ENCODE results near the gene PRKCH. TPM values are rescaled to one million over a fixed set of nuclear protein-coding genes. Genes with fewer than 3 reads are reported as not detected.

Gene PRKCH
- total and polyA plus RNA-seq, 2 donors (not counting 3 experiments of a cell fraction or from before 2014, with no cell fraction given), result 97.7 to 103 TPM

DNA sequence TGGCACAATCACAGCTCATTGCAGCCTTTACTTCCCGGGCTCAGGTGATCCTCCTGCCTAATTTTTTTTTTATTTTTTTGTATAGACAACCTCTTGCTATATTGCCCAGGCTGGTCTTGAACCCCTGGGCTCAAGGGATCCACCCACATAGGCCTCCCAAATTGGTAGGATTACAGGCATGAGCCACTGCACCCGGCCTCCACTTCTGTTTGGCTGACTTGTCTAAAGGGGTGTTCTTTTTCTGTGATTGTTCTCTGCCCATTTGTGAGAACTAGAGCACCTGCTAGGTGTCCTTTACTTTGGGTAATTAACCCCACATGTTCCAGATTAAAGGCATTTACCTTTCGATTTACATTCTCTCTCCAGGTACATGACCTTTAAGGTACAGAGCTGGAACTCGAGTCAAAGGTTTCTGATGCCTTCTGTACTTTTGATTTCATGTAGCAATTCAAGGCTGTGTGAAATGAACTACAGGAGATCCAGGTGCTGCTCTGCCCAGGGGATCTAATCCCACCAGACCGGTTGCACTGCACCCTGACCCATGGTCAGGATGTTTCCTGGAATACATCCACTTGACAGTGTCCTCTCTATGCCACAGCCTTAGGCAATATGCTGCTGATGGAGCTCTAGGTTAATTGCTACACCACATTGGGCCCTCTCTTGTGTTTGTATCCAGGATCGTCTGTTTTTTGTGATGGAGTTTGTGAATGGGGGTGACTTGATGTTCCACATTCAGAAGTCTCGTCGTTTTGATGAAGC lies 163.6 kb downstream of the PRKCH start:
- DNase-seq (ENCODE audit: low read depth, low spot score) (no peak), FAIRE-seq (no peak)
- Histone ChIP-seq H3K79me2 (ENCODE audit: control insufficient read depth, insufficient read depth, low read length) (no peaks in the 10 kb centered on the region), H3K9me3 (replicated peaks; ENCODE audit: control insufficient read depth, insufficient read depth, low read length) (no peaks in the 10 kb centered on the region), H2AFZ (ENCODE audit: low read depth, low read length) (no peak overlapping the region), H3K9me1 (replicated peaks; ENCODE audit: control insufficient read depth, extremely low read depth, insufficient read depth, low read length) (no peaks in the 10 kb centered on the region), H3K27ac (ENCODE audit: insufficient read depth, low read depth, low read length) (no peak overlapping the region), H3K4me1 (ENCODE audit: control insufficient read depth, extremely low read depth, insufficient read depth, low read length) (no peaks in the 10 kb centered on the region), H4K20me1 (replicated peaks; ENCODE audit: control insufficient read depth, extremely low read depth, insufficient read depth, low read length) (no peaks in the 10 kb centered on the region), H3K4me2 (ENCODE audit: insufficient read depth, low read length) (no peak overlapping the region), H3K27me3 (ENCODE audit: control insufficient read depth in 2 of 2, insufficient read depth in 2 of 2, low read length in 2 of 2) (no peaks in the 10 kb centered on the region), H3K9ac (replicated peaks; ENCODE audit: extremely low read depth, insufficient read depth, low read length) (no peak overlapping the region), H3K36me3 (ENCODE audit: control insufficient read depth in 2 of 2, extremely low read depth in 1 of 2, insufficient read depth in 2 of 2, low read length in 2 of 2) (peaks cover 11 to 28% of the 10 kb centered on the region in 2 experiments), H3K4me3 (replicated peaks in 1 of 3; ENCODE audit: insufficient read depth in 1 of 3, low read depth in 1 of 3, low read length in 3 of 3) (no peak overlapping the region)
- POLR2A ChIA-PET, result no interaction called here
- intact Hi-C loops (cut with micrococcal nuclease), result no loop called here
- CTCF ChIA-PET, result interaction anchor here (1.3 kb wide), 1 partner anchor 10 kb away, joined by 4 read pairs; no protein-coding TSS in a partner anchor
- TF ChIP-seq EZH2 (IDR thresholded peaks at IDR 0.05; ENCODE audit: borderline replicate concordance, low read depth, low read length, severe bottlenecking) (no peak), POLR2A (IDR thresholded peaks at IDR 0.05; ENCODE audit: low read depth, low read length) (no peak), FOS (IDR thresholded peaks at IDR 0.05; ENCODE audit: borderline replicate concordance, insufficient read depth, low read length) (no peak)
- TF ChIP-seq, protein P1, sequence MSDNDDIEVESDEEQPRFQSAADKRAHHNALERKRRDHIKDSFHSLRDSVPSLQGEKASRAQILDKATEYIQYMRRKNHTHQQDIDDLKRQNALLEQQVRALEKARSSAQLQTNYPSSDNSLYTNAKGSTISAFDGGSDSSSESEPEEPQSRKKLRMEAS (IDR thresholded peaks at IDR 0.05; ENCODE audit: insufficient read depth, insufficient read length), result no peak
- no TSS peak for BruUV-seq (replicated peaks)
- dilution Hi-C loops (cut with MboI; ENCODE audit: extremely low pct_ligation_motif_present, low sequenced_read_pairs), result no loop called here

- TF ChIP-seq GATA2 (IDR thresholded peaks at IDR 0.05; ENCODE audit: insufficient read depth, insufficient read length, low read depth, low read length) (no peak), EZH2 (IDR thresholded peaks at IDR 0.05; ENCODE audit: borderline replicate concordance, low read depth, low read length, severe bottlenecking) (no peak), POLR2A (IDR thresholded peaks at IDR 0.05; ENCODE audit: low read depth, low read length) (no peak), POLR2AphosphoS5 (IDR thresholded peaks at IDR 0.05; ENCODE audit: insufficient read depth, low read depth, low read length) (no peak), MYC (IDR thresholded peaks at IDR 0.05; ENCODE audit: low read depth, low read length) (no peak), JUN (IDR thresholded peaks at IDR 0.05; ENCODE audit: borderline replicate concordance, insufficient read depth, insufficient read length, low read depth) (no peak), FOS (IDR thresholded peaks at IDR 0.05; ENCODE audit: borderline replicate concordance, insufficient read depth, low read length) (no peak)
- TF ChIP-seq, protein P1 (IDR thresholded peaks at IDR 0.05; ENCODE audit: insufficient read depth, insufficient read length), result no peak
- TF ChIP-seq, protein P2, sequence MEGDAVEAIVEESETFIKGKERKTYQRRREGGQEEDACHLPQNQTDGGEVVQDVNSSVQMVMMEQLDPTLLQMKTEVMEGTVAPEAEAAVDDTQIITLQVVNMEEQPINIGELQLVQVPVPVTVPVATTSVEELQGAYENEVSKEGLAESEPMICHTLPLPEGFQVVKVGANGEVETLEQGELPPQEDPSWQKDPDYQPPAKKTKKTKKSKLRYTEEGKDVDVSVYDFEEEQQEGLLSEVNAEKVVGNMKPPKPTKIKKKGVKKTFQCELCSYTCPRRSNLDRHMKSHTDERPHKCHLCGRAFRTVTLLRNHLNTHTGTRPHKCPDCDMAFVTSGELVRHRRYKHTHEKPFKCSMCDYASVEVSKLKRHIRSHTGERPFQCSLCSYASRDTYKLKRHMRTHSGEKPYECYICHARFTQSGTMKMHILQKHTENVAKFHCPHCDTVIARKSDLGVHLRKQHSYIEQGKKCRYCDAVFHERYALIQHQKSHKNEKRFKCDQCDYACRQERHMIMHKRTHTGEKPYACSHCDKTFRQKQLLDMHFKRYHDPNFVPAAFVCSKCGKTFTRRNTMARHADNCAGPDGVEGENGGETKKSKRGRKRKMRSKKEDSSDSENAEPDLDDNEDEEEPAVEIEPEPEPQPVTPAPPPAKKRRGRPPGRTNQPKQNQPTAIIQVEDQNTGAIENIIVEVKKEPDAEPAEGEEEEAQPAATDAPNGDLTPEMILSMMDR (IDR thresholded peaks at IDR 0.05; ENCODE audit: extremely low read depth in 1 of 2, insufficient read depth in 1 of 2, low read depth in 1 of 2, low read length in 2 of 2), result no peak
- ChIA-PET CTCF (interaction anchor here (1.3 kb wide), 1 partner anchor 10 kb away, joined by 4 read pairs; no protein-coding TSS in a partner anchor), POLR2A (no interaction called here)
- H3K9me3 ChIP-seq (replicated peaks; ENCODE audit: control insufficient read depth, insufficient read depth, low read length), result no peaks in the 10 kb centered on the region
- H3K4me3 ChIP-seq (replicated peaks in 1 of 3; ENCODE audit: insufficient read depth in 1 of 3, low read depth in 1 of 3, low read length in 3 of 3), result no peak overlapping the region
- intact Hi-C loops (cut with micrococcal nuclease), result no loop called here
- peaks cover 11 to 28% of the 10 kb centered on the region in 2 experiments for H3K36me3 ChIP-seq (ENCODE audit: control insufficient read depth in 2 of 2, extremely low read depth in 1 of 2, insufficient read depth in 2 of 2, low read length in 2 of 2)
- no TSS peak for BruUV-seq (replicated peaks)
- no peak overlapping the region for H2AFZ ChIP-seq (ENCODE audit: low read depth, low read length)
- H4K20me1 ChIP-seq (replicated peaks; ENCODE audit: control insufficient read depth, extremely low read depth, insufficient read depth, low read length), result no peaks in the 10 kb centered on the region
- no peaks in the 10 kb centered on the region for H3K4me1 ChIP-seq (ENCODE audit: control insufficient read depth, extremely low read depth, insufficient read depth, low read length)
- H3K27me3 ChIP-seq (ENCODE audit: control insufficient read depth in 2 of 2, insufficient read depth in 2 of 2, low read length in 2 of 2), result no peaks in the 10 kb centered on the region
- no peaks in the 10 kb centered on the region for H3K79me2 ChIP-seq (ENCODE audit: control insufficient read depth, insufficient read depth, low read length)
- H3K4me2 ChIP-seq (ENCODE audit: insufficient read depth, low read length), result no peak overlapping the region
- no peaks in the 10 kb centered on the region for H3K9me1 ChIP-seq (replicated peaks; ENCODE audit: control insufficient read depth, extremely low read depth, insufficient read depth, low read length)
- dilution Hi-C loops (cut with MboI; ENCODE audit: extremely low pct_ligation_motif_present, low sequenced_read_pairs), result no loop called here
- H3K27ac ChIP-seq (ENCODE audit: insufficient read depth, low read depth, low read length), result no peak overlapping the region
- no peak overlapping the region for H3K9ac ChIP-seq (replicated peaks; ENCODE audit: extremely low read depth, insufficient read depth, low read length)
- DNase-seq (ENCODE audit: low read depth, low spot score) (no peak), FAIRE-seq (no peak)
Measured at GRCh38 chr14:61485661-61486060, 164.3 kb downstream of the PRKCH start.
